NCI-H345 treated with DMSO at 0.1 percent for 48 hours (cell line): ENCODE measurements around the gene GATA5.

Source experiments
- DNase-seq: peaks from one replicate; lab custom pipeline; 2025; ENCODE audit not compliant: unreplicated experiment; lab: John Stamatoyannopoulos, UW

The GATA5 gene

DNA sequence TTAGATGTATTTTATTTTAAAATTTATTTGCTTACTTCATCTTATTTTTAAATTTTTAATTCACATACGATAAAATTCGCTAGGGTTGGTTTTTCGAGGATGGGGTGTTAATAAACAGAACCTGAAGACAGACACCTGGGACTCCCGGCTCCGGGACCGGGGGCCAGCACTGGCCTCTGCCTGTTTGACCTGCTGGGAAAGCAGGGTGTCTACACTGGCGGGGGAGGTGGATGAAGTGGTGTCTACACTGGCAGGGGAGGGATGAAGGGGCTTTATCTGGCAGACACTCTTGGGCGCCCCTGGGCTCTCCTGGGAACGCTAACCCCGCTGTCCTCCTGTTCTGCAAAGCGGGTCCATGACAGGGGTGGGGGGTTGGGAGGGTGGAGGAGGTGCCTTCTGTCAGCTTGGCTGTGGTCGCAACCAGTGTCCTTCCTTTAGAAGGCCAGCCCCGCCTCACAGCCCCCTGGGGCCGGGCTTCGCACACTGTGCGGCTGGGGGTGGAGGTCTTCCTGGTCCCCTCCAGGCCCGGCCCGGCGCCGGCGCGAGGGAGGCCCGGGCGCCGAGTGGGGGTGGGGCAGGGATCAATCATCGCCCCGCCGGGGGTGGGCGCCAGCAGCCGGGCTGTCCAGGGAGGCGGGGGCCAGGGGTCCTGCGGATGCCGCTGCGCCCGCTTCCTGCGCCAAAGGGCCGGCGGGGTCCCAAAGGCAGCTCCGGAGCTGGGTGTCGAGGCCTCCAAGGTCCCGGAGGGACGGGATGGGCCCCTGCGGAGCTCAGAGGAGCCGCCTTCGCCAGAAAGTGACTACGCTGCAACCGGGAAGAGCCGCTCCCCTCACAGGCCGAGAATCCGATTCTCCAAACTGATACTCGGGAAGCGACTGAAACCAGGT is 1.8 kb downstream of the GATA5 start:
- no peak for DNase-seq

GRCh38 chr20:62472941-62473585 is 2.7 kb downstream of the GATA5 start:
- DNase-seq: no peak

DNA sequence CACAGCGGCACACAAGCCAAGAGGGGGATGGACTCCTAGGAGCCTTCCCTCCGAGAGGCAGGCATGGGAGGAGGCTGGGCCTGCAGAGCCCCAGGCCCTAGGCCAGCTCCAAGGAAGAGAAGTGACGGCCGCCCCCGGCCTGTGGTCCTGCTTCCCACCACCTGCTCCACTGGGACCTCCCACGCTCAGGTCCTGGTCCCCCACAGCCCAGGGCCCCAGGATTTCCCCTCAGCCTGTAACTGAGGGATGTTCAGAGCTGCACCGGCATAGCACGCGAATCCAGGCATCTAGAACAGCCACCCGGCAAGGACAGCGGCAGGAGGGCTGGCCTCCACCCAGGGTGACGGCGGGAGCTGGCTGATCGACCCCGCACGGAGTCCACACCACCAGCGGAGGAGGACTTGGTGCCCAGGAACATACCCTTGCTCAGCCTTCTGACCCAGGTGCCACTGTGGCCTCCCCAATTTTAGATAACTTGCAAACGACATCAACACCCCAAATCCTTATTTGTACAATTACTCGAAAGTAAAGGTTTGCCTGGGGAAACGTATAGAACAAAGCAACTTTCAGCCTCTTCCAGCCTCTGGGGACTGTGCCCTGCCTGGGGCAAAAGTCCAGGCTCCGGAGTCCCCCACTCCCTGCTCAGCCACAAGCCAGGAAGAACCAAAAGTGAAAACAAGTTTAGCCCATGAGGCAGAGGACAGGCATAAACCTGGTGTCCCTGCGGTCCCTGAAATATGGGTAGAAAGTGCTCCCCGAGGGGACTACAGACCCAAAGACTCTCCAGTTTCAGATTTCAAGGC is 3.5 kb downstream of the GATA5 start:
- DNase-seq: no peak

- DNase-seq: no peak
Measured at GRCh38 chr20:62470459-62470858, 5.3 kb downstream of the GATA5 start.

DNA sequence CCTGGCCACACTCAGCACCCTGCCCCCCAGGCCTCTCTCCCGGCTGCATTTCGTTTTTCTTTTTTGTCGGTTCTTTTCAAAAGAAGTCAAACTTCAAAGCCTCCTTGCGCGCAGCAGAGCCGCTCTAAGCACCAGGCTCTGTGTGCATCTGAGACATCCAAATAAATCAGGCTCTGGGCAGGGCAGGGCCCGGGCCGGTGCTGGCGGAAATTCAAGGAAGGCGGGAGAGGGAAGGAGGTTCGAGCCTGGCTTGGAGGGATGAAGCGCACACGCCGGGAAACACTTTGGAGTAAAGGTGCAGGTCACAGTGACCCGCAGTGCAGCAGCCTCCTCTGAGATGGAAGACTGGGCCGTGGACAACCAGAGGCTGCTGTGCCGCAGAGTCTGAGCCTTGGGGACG is 5.8 kb downstream of the GATA5 start:
- DNase-seq: no peak

GRCh38 chr20:62469352-62469751 is 6.4 kb downstream of the GATA5 start:
- DNase-seq: no peak

DNA sequence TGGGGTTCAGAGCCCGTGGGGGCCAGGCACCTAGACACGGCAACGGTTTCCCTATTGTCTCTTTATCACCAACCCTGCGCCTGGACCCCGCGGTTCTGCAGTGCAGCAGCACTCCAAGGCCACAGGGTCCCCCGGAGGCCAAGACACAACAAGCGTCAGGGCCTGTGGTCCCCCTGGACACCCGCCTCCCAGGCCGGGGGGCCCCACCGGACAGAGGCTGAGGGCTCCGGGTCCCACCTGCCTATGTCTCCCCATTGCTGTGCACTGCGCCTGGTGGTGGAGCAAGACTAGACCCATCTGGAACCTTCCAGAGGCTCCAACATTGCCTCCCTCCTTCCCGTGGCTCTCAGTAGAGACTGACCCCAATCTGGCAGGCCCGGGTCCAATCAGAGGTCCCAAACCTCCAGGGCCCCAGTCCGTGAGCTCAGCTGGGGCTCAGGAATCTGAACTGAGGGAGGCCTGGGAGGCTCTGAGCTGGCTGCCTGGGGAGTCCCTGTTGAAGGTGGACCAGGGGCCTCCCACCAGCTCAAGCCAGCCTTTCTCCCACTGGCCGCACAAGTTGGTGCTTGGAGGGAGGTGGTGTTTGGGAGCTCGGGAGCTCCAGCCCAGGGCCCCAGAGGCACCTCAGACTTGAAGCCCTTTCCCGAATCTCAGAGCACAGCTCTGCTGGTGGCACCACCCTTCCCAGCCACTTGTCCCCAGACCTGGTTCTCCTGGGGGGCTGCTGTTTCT is 8.8 kb downstream of the GATA5 start:
- no peak for DNase-seq

- no peak for DNase-seq
Measured at GRCh38 chr20:62466072-62466760, 9.6 kb downstream of the GATA5 start.

DNA sequence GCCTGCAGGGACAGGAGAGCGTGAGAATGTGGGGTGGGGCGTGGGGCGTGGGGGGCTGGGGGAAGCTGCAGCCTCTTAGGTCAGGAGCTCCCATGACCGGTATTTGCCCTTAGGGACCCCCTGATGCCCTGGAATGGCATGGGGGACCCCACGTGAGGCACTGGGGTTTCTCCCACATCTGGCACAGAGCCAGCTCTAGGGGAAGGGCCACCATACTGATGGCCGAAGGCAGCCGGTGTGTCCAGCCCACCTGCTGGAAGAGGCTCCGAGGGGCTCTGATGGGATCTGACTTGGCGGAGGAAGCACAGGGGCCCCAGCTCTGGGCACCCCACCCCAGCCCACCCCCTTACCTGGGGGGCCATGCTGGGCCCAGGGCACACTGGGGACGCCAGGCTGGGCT is 10.8 kb downstream of the GATA5 start:
- no peak for DNase-seq

GRCh38 chr20:62464425-62464770 is 11.4 kb downstream of the GATA5 start:
- DNase-seq: no peak

GRCh38 chr20:62463651-62464424 is 12.0 kb downstream of the GATA5 start:
- DNase-seq: no peak

DNA sequence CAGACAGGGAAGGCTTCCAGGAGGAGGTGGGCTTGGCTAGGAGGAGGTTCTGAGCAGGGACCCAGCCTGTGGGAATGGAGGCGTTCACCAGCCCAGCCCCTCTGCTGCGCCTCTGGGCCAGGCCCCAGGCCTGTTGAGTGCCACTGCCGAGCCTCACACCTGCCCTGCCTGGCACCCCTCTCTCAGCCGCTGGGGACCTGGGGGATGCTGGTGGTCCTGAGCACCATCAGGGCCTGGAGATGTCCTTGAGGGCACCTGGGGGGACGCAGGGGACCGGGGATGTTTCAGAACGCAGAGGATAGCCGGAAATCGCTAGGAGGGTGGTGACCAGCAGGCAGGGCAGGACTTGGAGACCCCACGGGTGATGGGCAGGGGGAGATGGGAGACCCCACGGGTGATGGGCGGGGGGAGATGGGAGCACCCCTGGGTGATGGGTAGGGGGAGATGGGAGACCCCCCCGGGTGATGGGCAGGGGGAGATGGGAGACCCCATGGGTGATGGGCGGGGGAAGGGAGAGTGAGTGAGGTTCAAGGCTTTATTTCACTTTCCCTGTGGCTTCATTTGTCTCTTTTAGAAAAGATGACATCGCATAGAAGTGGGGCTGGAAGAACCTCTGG is 12.7 kb downstream of the GATA5 start:
- no peak for DNase-seq

- no peak for DNase-seq
Measured at GRCh38 chr20:62461834-62462233, 14.0 kb downstream of the GATA5 start.

DNA sequence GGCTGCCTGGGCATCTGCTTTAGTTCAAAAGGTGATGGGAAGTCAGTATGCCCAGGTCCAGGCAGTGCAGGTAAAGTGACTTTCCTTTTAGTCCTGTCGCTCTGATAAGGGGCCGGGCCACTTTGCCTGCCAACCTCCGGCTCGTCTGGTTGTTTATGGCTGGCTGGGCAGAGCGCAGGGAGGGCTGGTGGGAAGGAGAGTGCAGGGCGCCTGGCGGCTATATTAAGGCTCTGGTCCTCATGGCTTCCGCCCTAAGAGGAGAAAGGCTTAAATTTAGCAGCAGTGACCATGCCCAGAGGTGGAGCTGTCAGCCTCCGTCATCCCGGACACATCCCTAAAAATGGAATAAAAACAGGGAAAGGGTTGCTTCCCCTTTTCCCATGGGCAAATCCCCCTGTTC is 14.6 kb downstream of the GATA5 start:
- no peak for DNase-seq

DNA sequence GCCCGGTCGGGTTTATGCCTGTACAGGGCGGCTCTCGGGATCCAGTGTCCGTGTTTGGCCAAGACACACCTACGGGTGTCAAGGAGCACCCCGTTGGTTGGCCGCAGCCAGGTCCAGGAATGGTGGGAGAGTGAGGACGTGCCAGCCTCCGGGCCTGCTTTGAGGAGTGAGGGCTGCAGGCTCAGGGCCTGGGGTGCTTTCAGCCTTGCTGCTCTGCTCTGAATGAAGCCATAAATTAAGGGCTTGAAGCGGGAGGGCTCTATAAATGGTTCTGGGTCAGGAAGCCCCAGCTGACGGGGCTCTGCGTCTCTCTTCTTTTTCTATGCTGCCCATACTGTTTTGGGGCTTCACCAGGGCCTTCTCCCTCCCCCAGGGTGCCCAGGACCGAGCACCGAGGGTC is 15.1 kb downstream of the GATA5 start:
- DNase-seq: no peak

DNA sequence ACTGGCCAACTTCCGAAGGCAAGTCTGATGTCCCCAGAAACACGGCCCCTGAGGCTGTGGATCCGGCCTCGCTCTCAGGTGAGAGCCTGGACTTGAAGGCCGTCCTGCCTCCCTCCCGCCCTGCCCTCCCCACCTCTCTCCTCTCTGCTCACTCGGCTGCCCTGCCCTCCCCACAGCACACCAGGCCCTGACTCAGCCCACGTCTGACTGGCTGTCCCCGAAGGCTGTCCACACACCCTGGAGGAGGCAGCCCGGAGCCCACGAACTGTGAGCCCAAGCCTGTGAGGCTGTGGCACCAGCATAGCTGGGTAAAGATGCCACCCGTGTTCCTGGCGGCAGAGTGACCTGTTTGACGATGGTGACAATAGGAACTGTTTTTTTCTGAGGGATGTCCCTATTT is 16.3 kb downstream of the GATA5 start:
- DNase-seq: no peak

GRCh38 chr20:62458275-62459251 is 17.2 kb downstream of the GATA5 start:
- no peak for DNase-seq

GRCh38 chr20:62457831-62458230 is 18.0 kb downstream of the GATA5 start:
- DNase-seq: no peak
